ENCODE measurements around the gene ANO8. TPM values are rescaled to one million over a fixed set of nuclear protein-coding genes. Genes with fewer than 3 reads are reported as not detected.

The ANO8 gene
- total and polyA plus RNA-seq, 2 of the 8 experiments (the other 6 are each of a cell fraction or from before 2014, with no cell fraction given): 9.5 to 20.7 TPM

- Histone ChIP-seq H4K20me1 (replicated peaks in 1 of 2; ENCODE audit: control insufficient read depth in 1 of 2, insufficient read depth in 2 of 2, low read length in 2 of 2) (peaks cover 0 to 3% of the 10 kb centered on the region in 2 experiments), H4K91ac (replicated peaks; ENCODE audit: insufficient read length, low read length) (no peak overlapping the region), H3K23ac (ENCODE audit: insufficient read length) (no peak overlapping the region), H3K36me3 (ENCODE audit: control insufficient read depth in 2 of 4, insufficient read depth in 4 of 4, low read length in 3 of 4) (peaks cover 2 to 38% (median 18%) of the 10 kb centered on the region in 4 experiments; a peak in 5 of 8 replicates), H4K5ac (ENCODE audit: insufficient read length, low read depth, low read length) (no peak overlapping the region), H3K9me3 (ENCODE audit: insufficient read depth in 2 of 2, low read depth in 1 of 2, low read length in 1 of 2) (no peaks in the 10 kb centered on the region), H3K27ac (ENCODE audit: low read depth, low read length) (no peak overlapping the region), H3K4me2 (ENCODE audit: insufficient read depth in 1 of 2, low read depth in 2 of 2, low read length in 2 of 2) (no peak overlapping the region), H3K9ac (replicated peaks in 1 of 4; ENCODE audit: extremely low read depth in 1 of 4, low read depth in 3 of 4, low read length in 3 of 4) (no peak overlapping the region), H2BK20ac (ENCODE audit: low read length) (no peak overlapping the region), H2BK120ac (replicated peaks; ENCODE audit: low read depth, low read length) (no peak overlapping the region), H3K23me2 (ENCODE audit: low read depth, low read length) (no peaks in the 10 kb centered on the region), H2AFZ (ENCODE audit: low read length) (no peak overlapping the region), H3K27me3 (replicated peaks in 1 of 4; ENCODE audit: control insufficient read depth in 3 of 4, extremely low read depth in 1 of 4, insufficient read depth in 3 of 4, low read length in 3 of 4) (no peaks in the 10 kb centered on the region), H3K79me2 (ENCODE audit: control insufficient read depth in 1 of 2, insufficient read depth in 2 of 2, low read length in 2 of 2) (no peaks in the 10 kb centered on the region), H2BK15ac (ENCODE audit: low read length) (no peak overlapping the region), H2BK5ac (ENCODE audit: low read depth, low read length) (no peak overlapping the region), H3K14ac (ENCODE audit: insufficient read length) (no peak overlapping the region), H3K4ac (replicated peaks; ENCODE audit: insufficient read length, low read depth, low read length) (no peak overlapping the region), H3K56ac (replicated peaks; ENCODE audit: insufficient read length, low read depth, low read length) (no peak overlapping the region), H3K4me1 (replicated peaks in 1 of 4; ENCODE audit: control insufficient read depth in 3 of 4, insufficient read depth in 4 of 4, low read length in 3 of 4) (no peaks in the 10 kb centered on the region; a peak in 1 of 7 replicates), H3K18ac (ENCODE audit: extremely low read depth, low read length) (no peak overlapping the region), H2BK12ac (ENCODE audit: low read depth, low read length) (no peak overlapping the region), H3K79me1 (ENCODE audit: low read depth, low read length) (no peaks in the 10 kb centered on the region; the same call in 1 of the 2 replicates), H2AK5ac (ENCODE audit: low read depth, low read length) (no peak overlapping the region), H4K8ac (ENCODE audit: extremely low read depth, insufficient read depth, low read length) (no peak overlapping the region), H3K4me3 (ENCODE audit: extremely low read depth in 1 of 4, insufficient read depth in 2 of 4, low read depth in 3 of 4, low read length in 4 of 4) (no peak overlapping the region)
- ChIA-PET POLR2A (ENCODE audit: partially characterized antibody) (interaction anchor here (0.9 to 17.1 kb wide), 5 partner anchors 10 to 84 kb away, joined by 4 to 329 read pairs (median 5); partner anchors contain the start of genes ABHD8, ANO8, DDA1 and GTPBP3), CTCF (ENCODE audit: partially characterized antibody) (interaction anchor here (0.6 to 1.1 kb wide), 3 partner anchors 13 to 66 kb away, joined by 3 to 4 read pairs (median 3); no protein-coding TSS in a partner anchor)
- WGBS, 2 experiments (ENCODE audit: extremely low coverage in 1 of 2, insufficient coverage in 1 of 2, insufficient read length in 1 of 2, insufficient replicate concordance in 2 of 2, low coverage in 1 of 2, low lambda C conversion rate in 2 of 2, missing lambda C conversion rate in 1 of 2): 86% methylated on average over 11 of the region's 11 CpGs; no CpG with 5 or more reads in 1 of the 2 experiments
- no peak for DNase-seq (ENCODE audit: low read depth in 1 of 2, low spot score in 2 of 2)
- no peak for FAIRE-seq
- TF ChIP-seq GTF2F1 (IDR thresholded peaks at IDR 0.05; ENCODE audit: borderline replicate concordance, low read depth, low read length) (no peak), NANOG (IDR thresholded peaks at IDR 0.05; ENCODE audit: insufficient read depth, low read depth, low read length, poor library complexity, severe bottlenecking) (no peak), ATF2 (IDR thresholded peaks at IDR 0.05; ENCODE audit: low read length) (no peak), KDM1A (IDR thresholded peaks at IDR 0.05; ENCODE audit: borderline replicate concordance, low read length) (no peak), TEAD4 (IDR thresholded peaks at IDR 0.05; ENCODE audit: low read depth, low read length) (no peak)
These were observed 14.2 kb downstream of the ANO8 start for GRCh38 chr19:17320435-17320834.

Measured in H1 (cell line).